NB4 (cell line): ENCODE results near the gene CD4.
A peak's percentile ranks its signal among the peaks of the same experiment; 100 is the strongest.

ENCODE experiments used
- DNase-seq: peaks from one replicate; pipeline ENCODE4 v3.0.0; 2010; ENCODE audit warnings: low read depth
- H3K4me3 ChIP-seq: one replicate; pipeline ENCODE4 v1.5.1; 2011; ENCODE audit warnings: mild to moderate bottlenecking, low read depth, low read length, moderate library complexity
- CTCF ChIP-seq: IDR thresholded peaks from one replicate; pipeline ENCODE4 v1.5.1; 2012; ENCODE audit warnings: low read depth, low read length
- MAX ChIP-seq: IDR thresholded peaks from 2 replicates; pipeline ENCODE4 v1.6.1; 2011; ENCODE audit warnings: low read depth, low read length
- MYC ChIP-seq: IDR thresholded peaks from 2 replicates; pipeline ENCODE4 v1.6.1; 2011; ENCODE audit warnings: low read depth, low read length
- POLR2A ChIP-seq: IDR thresholded peaks from 2 replicates; pipeline ENCODE4 v1.6.1; 2011; ENCODE audit warnings: mild to moderate bottlenecking; ENCODE audit not compliant: insufficient read length; ENCODE audit errors: extremely low read depth

The CD4 gene

GRCh38 chr12:6828781-6829535 lies 39.6 kb downstream of the CD4 start:
- peak; percentile 15 for TF ChIP-seq POLR2A
- TF ChIP-seq MAX = no peak
- TF ChIP-seq MYC = peak; percentile 33; the same call in 1 of the 2 replicates
- no peak for TF ChIP-seq CTCF
- DNase-seq = peak; percentile 54
- peak overlapping the region; percentile 38 for H3K4me3 ChIP-seq

- DNase-seq = no peak
- no peak overlapping the region for H3K4me3 ChIP-seq
- TF ChIP-seq CTCF (no peak), POLR2A (no peak), MAX (no peak), MYC (no peak)
Measured at GRCh38 chr12:6829536-6830220, 40.4 kb downstream of the CD4 start.

DNA sequence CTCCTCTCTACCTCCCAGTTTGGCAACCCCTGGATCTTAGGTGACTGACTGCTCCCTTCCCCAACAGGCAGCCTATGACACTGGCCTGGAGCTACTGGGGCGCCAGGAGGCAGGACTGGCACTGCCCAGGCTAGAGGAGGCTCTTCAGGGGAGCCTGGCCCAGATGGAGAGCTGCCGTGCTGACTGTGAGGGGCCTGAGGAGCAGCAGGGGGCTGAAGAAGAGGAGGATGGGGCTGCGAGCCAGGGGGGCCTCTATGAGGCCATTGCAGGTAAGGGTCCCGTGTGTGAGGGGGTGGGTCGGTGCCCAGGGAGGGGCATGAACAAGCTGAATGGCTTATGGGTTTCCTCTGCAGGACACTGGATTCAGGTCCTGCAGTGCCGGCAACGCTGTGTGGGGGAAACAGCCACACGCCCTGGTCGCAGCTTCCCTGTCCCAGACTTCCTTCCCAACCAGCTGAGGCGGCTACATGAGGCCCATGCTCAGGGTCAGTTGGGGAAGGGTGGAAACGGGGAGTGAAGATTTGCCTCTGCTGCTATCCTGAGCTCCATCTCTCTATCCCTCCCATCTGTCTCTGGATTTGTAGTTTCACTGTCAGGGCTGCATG lies 41.1 kb downstream of the CD4 start:
- H3K4me3 ChIP-seq = no peak overlapping the region
- TF ChIP-seq CTCF = no peak
- TF ChIP-seq MYC = no peak
- TF ChIP-seq MAX = no peak
- no peak for TF ChIP-seq POLR2A

DNA sequence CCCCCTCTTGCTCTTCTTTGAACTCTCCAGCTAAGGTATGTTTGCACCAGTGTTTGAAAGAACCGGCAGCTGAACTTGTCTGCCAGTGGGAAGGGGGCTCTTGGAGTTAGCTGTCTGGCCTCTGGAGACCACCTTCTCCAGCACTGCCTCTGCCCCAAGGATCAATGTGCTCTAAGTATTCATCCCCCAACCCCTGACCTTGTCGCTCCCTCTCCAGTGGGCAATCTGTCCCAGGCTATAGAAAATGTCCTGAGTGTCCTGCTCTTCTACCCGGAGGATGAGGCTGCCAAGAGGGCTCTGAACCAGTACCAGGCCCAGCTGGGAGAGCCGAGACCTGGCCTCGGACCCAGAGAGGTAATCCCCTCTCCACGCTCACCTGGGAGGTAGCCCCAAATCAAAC lies 41.7 kb downstream of the CD4 start:
- DNase-seq = no peak
- H3K4me3 ChIP-seq = no peak overlapping the region
- TF ChIP-seq CTCF (no peak), POLR2A (no peak), MAX (no peak), MYC (no peak)

More for the DNA sequence above, 41.1 kb downstream of the CD4 start:
- DNase-seq = no peak

DNA sequence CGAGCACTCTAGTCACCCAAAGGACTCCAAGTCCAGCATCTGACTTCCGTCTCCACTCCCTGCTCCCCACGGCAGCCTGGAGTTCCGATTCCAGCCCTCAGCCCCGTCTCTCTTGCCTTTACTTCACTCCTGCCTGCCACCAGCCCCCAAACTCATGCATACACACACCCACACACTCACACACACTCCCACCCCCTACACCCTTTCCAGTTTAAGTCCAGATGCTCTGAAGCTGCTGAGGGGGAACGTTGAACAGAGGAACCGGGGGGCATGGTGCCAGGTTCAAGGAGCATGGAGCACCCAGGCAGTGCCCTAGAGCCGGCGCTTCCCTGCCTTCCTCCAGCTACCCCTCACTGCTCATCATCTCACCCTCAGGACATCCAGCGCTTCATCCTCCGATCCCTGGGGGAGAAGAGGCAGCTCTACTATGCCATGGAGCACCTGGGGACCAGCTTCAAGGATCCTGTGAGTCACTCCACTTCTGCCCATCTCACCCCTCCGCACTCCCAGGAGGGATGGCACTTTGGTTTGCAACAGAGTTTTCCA lies 42.2 kb downstream of the CD4 start:
- H3K4me3 ChIP-seq = no peak overlapping the region
- no peak for DNase-seq
- TF ChIP-seq CTCF (no peak), MYC (no peak), POLR2A (no peak), MAX (no peak)
